ENCODE data around the gene TRNP1.
"Not testable (repeated sequence)": the region's sequence is repeated elsewhere in the genome, so short reads cannot be mapped to it uniquely, and the experiment has no call there.

The TRNP1 gene, protein sequence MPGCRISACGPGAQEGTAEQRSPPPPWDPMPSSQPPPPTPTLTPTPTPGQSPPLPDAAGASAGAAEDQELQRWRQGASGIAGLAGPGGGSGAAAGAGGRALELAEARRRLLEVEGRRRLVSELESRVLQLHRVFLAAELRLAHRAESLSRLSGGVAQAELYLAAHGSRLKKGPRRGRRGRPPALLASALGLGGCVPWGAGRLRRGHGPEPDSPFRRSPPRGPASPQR

DNA sequence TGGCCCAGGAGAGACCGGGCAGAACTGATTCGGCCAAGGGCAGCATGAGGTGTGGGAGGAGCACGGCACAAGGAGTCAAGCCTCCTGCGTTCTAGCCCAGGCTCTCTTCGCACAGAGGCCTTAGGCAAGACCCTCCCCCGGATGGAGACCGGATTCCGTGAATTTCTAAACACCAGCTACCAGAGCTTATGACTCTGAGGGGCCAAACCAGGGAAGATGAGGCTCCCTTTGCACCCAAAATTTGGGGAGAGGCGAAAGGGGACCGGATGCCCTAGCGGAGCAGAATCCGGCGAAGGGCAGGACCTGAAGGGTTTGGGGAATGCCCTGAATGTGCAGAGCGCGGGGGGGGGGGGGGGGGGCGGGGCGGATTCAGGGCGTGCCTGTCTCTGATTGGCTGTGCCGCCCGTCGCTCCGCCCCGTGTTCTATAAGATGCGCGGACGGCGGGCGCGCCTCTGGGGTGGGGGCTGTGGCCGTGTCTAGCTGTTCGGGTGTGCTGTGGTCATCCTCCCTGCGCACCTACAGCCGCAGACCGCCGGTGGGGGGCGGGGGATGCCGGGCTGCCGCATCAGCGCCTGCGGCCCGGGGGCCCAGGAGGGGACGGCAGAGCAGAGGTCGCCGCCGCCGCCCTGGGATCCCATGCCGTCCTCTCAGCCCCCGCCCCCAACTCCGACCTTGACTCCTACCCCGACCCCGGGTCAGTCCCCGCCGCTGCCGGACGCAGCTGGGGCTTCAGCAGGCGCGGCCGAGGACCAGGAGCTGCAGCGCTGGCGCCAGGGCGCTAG is at the start of gene TRNP1:
Gene TRNP1, plus strand, starts transcription at position 456 of the 783 bp plus-strand sequence. Its CDS starts 95 bp downstream, at position 551.
- peak; percentile 89 for DNase-seq (ENCODE audit: low spot score)

DNA sequence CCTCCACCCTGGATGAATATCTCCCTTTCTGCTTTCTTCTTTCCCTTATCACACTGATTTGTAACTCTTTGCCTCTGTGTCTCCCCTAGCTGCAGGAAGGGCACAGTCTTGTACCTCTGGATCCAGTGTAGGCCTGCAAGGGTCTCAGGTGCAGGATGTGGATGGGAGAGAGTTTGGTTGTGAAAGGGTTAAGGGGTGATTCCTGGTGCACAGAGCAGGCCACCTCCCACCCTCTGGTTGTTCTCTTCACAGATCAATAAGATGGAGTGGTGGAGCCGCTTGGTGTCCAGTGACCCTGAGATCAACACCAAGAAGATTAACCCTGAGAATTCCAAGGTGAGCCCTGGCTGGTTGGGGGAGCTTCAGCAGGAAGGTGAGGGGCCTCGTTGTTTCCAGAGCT is 48.4 kb upstream of the TRNP1 start:
- DNase-seq (ENCODE audit: low spot score): no peak

DNA sequence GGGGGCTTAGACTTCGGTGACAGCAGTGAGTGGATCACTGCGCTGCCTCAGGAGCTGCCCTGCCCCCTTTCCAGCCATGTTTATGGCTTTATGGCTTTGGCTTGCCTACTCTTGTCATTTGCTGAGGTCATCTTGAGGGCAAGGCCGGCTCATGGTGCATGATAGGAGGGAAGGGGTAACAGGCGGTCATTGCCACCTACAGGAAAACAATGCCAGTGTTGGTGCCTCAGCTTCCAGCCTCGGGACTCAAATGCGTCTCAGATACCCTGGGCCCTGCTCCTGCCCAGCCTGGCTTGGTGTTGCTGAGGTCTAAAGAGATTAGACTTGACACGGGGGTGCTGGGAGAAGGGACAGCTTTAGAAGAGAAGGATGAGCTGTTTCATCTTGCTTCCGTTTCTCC is 47.8 kb upstream of the TRNP1 start:
- DNase-seq (ENCODE audit: low spot score): no peak

DNA sequence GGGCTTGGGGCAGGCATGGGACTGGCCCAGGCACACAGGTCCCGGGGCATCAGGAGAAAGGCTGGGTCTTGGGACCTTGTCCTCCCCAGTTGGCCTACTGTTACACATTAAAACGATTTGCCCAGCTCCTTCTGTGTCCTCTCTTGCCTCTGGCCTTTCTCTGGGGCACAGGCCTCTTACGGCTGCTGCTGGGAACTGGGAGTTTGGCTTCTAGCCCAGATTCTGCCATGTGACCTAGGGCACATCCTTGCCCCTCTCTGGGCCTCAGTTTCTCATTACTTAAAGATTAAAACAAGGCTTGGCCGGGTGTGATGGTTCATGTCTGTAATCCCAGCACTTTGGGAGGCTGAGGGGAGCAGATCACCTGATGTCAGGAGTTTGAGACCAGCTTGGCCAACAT is 47.2 kb upstream of the TRNP1 start:
- DNase-seq (ENCODE audit: low spot score): no peak

DNA sequence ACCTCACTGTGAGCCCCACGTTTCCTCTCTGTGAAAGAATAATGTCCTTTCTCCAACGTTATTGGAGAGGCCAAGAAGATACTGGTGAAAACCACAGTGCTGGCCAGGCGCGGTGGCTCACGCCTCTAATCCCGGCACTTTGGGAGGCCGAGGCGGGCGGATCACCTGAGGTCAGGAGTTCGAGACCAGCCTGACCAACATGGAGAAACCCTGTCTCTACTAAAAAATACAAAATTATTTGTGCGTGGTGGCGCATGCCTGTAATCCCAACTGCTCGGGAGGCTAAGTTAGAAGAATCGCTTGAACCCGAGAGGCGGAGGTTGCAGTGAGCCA is 44.8 kb upstream of the TRNP1 start:
- DNase-seq (ENCODE audit: low spot score): not testable (repeated sequence)

DNA sequence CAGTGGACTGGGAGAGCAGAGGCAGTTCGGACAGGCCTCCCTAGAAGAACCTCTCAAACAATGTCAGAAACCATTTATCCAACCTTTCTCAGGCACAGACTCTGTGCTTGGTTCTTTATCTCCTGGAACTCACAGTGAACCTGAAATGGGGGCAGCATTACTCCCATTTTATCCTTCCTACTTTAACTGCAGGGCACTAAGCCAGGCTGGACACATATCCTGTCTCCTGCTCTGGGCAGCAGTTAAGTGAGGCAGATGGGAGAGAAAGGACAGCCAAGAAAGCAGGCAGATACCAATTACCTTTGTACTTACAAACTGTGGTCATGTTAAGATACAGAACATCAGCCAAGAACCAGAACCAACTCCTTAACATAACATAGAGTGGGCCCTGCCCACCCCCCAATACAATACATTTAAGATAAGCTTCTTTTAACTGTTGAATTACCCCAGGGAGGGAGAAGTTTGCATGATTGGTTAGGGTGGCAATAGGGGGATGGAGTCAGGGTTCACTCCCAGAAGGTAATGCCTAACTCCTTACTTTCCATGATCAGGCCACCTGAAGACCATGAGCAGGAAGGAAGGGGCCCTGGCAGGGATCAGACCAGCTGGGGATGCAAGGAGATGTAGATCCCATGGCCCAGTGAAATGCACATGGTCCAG is 44.1 kb upstream of the TRNP1 start:
- no peak for DNase-seq (ENCODE audit: low spot score)

DNA sequence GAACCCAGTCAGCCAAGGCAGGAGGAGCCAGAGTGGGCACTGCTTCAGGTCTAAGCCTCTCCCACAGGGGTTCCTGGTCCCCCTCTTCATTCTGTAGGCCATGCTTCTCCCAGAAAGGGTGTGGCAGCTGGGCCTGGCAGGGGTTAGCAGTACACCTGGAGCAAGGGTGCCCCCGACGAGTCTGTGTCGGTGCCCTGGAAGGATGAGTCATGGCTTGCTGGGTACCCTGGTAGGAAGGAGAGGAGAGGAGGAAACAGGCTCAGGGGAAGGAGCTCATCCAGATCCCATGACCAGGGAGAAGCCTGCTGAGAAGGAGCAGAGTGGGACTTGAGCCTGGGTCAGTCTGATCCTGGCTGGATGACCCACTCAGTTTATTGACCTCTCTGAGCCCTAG is 43.6 kb upstream of the TRNP1 start:
- DNase-seq (ENCODE audit: low spot score): no peak

DNA sequence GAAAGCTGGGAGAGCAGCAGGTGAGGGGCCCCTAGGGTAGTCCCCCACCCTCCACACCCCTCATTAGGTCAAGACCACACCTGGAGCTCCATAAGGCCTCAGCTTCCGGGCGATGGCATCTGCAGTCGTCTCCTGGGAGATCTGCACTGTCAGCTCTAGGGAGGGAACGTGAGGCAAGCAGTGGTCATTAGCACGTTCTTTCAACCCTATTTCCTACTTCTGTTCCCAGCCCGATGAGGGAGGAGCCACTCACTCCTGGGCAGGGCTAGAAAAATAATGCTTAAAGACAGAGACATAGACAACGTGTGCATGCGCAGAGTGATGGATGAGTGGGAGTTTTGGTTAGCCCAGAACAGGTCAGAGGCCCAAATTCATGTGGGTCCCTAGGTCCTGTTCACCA is 42.9 kb upstream of the TRNP1 start:
- no peak for DNase-seq (ENCODE audit: low spot score)

DNA sequence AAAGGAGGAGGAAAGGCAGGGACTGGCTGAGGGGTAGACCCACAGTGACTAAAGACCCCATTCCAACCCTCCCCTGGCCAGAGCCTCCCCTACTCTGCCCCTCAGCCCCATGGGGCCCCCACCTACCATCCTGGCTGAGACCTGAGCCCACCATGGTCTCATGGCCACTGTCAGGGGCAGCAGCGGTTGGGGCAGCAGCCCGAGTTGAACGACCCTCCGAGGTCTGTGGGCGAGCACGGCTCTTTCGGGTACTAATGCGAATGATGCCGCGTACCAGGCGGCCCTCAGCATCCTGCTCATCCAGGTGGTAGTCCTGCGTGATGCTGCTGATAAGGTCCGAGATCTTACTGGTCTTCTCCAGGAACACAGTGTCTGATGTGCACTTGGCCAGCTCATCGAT is 42.3 kb upstream of the TRNP1 start:
- DNase-seq (ENCODE audit: low spot score): no peak

DNA sequence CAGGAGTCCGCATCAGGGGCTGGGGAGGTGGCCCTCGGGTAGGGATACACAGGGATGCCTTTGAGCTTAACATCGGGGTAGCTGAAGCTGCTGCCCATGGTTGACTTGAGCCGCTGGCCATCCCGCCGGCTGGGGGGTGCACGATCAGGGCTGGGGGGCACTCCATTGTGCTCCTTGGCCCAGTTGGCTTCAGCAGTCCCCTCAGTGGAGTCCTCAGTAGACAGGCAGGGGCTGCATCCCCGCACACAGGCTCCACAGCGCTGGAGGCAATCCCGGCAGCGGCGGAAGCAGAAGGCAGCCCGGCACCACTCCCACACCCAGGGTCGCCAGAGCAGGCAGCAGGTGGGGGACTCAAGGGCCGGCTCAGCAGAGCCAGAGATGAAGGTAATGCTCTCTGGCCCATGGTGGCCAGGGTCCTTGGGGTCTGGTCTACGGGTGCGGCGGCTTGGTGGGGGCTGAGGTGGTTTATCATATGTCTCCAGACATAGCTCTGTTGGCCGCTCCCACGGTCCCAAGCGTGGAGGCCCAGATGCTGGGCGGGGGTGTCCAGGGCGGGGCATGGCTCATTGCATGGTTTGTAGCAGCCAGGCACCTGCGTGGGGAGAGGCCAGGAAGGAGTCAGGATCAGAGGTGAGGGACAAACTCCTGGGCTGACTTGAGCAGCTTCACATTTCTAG is 41.5 kb upstream of the TRNP1 start:
- no peak for DNase-seq (ENCODE audit: low spot score)

DNA sequence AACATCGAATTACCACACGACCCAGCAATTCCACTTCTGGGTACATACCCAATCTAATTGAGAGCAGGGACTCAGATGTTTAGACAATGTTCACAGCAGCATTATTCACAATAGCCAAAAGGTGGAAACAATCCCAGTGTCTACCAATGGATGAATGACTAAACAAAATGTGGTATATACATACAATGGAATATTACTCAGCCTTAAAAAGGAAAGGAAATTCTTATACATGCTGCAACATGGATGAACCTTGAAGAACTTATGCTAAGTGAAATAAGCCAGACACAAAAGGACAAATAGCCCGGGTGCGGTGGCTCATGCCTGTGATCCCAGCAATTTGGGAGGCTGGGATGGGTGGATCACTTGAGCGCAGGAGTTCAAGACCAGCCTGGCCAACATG is 40.1 kb upstream of the TRNP1 start:
- DNase-seq (ENCODE audit: low spot score): no peak

DNA sequence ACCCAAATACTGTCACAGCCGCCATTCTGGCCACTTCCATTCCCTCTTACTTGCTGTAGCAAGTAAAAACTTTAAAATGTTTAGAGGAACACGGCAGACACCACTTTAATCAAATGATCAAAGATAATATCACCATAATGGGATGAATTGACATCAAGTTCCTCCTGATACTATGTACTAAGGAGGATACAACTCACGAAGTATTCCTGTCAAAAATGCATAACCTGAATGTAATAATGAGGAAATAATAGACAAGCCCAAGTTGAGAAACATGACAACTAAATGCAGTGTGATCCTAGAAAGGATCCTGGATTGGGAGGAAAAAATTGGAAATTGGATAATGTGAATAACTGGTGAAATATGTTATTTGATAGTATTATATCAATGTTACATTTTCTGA is 37.2 kb upstream of the TRNP1 start:
- DNase-seq (ENCODE audit: low spot score): no peak

DNA sequence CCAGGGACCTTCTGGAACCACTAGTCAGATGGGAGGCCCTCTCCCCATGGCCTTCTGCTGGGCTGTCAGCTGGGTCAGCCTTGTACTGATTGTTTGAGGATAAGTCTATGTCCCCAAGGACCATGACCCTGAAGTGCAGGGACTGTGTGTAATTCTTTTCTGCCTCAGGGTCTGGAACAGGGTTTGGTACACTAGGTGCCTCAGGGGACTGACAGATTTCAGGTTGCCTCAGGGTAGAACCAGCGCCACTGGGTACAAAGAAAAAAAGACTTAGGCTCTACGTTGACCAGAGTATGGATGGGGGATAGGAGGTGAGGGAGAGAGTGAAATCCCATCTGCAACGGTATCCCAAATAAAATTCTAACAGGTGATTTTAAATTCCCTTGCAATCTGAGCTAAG is 36.2 kb upstream of the TRNP1 start:
- no peak for DNase-seq (ENCODE audit: low spot score)

DNA sequence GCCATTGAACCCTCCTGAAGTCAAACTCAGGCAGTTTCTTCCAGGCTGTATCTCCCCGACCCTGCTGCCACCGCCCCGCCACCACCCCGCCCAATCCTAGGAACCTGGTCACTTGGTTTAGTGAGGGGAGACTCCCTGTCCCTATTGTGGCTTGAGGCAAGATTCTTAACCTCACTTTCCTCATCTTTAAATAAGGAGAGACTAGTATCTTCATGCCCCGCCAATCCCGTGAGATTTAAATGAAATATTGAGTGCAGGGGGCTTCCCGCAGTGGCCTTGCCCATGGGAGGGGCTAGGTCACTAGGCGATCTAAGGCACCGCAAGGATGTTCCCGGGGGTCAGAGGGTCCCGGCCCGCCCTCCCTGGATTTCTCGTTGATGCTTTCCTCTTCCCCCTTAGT is 34.2 kb upstream of the TRNP1 start:
- DNase-seq (ENCODE audit: low spot score): no peak

DNA sequence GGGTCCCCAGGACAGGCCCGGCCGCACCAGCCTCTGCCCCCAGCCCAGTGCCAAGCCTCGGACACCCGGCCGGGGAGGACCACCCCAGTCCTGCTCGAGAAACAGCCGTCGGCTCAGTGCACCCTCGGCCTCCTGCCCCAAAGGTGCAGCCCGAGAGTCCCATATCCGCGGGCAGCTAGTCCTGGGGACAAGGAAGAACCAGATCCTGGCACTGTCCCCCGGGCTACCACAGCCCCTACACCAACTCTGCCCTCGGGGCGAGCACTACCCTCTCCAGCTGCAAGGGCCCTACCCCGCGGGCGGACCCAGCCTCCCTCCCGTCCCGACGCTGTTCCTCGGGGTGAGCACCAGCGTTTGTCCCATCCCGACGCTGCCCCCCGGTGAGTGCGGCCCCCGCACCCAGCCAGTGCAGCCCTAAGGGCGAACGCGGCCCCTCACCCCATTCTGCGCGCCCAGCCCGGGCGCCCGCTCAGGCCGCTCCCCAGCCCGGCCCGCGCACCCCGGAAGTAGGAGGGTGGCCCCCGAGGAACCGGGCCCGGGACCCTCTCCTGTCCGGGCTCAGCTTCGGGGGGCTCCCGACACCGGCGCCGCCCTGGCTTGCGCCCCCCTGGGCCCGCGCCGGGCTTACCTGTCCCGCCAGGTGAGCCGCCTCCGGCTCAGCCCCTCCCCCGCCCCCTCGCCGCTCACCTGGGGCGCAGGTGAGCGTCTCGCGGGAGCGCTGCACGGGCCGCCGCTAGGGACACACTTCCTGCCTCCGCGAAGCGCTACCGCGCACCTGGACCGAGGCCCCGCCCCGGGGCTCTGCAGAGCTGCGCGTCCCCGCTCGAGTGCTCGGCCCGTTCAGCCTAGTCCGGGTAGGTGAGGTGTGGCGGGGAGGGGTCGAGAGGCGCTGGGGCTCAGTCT is 33.5 kb upstream of the TRNP1 start, which contains the start of gene KDF1:
Gene KDF1, minus strand, starts transcription at position 747 of the 903 bp plus-strand sequence. CDS start 8,088 bp downstream, outside the sequence.
- no peak for DNase-seq (ENCODE audit: low spot score)

DNA sequence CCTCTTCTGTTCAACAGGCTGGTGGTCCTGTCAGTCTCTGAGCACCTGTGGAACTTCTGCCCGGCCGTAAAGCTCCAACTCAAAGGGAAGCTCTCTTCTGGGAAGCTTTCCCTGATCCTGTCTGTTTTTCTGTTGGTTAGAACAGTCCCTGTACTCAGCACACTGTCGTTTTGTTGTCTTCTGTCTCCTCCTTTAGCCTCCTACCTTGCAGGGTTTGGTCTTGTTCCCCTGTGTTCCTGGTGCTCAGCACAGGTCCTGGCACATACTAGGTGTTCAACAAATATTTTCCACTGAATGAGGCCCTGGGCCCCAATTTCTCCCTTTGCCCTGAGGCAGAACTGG is 32.9 kb upstream of the TRNP1 start:
- no peak for DNase-seq (ENCODE audit: low spot score)

DNA sequence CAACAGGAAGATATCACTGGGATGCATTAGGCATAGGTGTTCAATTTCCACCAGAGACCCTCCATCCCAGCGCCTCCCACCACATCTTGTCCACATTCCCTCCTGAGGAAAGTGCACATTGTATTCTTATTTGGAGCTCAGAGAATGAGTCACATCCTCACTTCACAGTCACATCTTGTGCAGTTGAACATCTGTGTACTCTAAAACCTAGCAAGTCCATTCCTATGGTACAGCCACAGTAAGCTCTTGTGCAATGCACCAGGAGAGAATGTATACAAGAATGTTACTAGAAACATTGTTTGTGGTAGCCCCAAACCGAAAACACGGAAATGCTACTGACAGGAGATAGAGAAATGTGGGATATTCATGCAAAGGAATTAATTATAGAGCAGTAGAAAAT is 31.7 kb upstream of the TRNP1 start:
- peak; percentile 79 for DNase-seq (ENCODE audit: low spot score)

DNA sequence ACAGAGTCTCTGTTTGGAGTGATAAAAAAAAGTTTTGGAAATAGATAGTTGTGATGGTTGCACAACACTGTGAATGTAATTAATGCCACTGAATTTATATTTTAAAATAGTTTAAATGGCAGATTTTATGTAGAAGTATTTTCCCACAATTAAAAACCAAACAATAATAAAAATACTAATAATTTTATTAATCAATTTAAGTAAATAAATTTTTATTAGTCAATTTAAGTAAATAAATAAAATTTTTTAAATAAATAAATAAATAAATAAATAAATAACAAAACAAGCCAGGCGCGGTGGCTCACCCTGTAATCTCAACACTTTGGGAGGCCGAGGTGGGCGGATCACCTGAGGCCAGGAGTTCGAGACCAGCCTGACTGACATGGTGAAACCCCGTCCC is 28.3 kb upstream of the TRNP1 start:
- no peak for DNase-seq (ENCODE audit: low spot score)

DNA sequence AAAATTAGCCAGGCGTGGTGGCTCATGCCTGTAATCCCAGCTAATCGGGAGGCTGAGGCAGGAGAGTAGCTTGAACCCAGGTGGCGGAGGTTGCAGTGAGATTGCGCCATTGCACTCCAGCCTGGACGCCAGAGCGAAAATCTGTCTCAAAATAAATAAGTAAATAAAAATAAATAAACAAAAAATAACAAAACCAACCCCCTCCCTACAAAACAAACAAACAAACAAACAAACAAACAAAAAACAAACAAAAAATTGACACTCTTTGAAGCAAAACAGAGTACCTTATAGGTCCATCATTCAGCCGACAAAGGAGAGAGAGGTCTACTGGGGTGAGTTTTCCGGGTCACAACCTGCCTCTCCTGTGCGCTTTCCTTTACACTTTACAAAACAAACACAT is 27.9 kb upstream of the TRNP1 start:
- no peak for DNase-seq (ENCODE audit: low spot score)

DNA sequence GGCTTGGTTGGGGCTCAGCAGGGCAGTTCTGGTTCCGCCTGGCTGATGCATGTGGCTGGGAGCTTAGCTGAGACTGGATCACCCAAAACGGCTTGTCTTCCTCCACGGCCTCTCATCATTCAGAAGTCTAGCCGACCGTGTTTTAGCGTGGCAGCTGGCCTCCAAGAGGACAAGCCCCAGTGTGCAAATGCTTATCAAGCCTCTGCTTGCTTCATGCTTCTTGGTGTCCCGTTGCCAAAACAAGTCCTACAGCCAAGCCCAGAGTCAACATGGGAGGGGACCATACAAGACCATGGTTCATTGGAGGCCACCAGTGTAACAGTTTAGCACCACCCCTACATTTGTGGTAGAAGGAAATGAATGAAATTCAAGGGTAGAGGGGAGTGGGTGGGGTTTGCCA is 22.7 kb upstream of the TRNP1 start:
- DNase-seq (ENCODE audit: low spot score): no peak

DNA sequence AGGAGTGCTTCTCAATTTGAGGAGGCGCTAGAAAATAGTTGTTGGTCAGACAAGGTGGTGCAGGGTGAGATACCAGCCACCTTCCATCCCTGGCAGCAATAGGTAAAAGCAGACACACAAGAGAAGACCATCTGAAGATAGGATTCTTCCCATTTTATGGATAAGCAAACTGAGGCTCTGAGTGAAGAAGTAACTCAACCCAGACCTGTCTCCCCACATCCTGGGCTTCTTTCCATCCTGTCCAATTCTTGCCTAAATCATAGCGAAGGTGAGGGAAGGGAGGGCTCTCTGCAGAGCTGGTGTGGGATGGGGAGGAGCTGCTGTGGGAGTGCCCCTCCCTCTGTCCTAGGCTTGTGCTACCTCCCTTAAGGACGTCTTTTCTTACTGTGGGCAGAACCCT is 21.9 kb upstream of the TRNP1 start:
- no peak for DNase-seq (ENCODE audit: low spot score)

DNA sequence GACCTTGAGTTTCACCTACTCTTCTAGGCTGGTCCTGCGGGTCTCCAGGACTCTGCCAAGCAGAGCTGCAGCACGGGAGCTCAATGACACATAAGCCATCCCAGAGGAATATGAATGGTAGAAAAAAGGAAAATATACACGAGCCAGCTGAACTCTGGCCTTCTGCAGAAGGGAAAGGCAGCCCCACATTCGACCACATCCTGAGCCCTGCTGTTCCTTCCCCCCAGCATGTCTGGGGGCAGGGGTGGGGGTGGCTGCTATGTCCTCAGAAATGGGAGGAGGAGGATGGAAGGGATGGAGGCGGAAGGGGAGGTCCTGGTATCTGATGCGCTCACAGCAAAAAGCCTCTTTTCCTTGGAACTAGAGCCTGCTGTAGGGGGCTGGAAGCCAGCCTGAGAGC is 21.1 kb upstream of the TRNP1 start:
- DNase-seq (ENCODE audit: low spot score): no peak
